Stimulated activated CD4-positive, alpha-beta T cell treated with anti-CD3 and anti-CD28 coated beads, Interleukin-15, amount 100 ng/mL, for 24 hours (primary cell): ENCODE measurements around the gene MPHOSPH10.
"Not testable (repeated sequence)": the region's sequence is repeated elsewhere in the genome, so short reads cannot be mapped to it uniquely, and the experiment has no call there.

Source experiments
- DNase-seq: peaks from one replicate; pipeline ENCODE4 v3.0.0-alpha.2; 2020

The MPHOSPH10 gene

DNA sequence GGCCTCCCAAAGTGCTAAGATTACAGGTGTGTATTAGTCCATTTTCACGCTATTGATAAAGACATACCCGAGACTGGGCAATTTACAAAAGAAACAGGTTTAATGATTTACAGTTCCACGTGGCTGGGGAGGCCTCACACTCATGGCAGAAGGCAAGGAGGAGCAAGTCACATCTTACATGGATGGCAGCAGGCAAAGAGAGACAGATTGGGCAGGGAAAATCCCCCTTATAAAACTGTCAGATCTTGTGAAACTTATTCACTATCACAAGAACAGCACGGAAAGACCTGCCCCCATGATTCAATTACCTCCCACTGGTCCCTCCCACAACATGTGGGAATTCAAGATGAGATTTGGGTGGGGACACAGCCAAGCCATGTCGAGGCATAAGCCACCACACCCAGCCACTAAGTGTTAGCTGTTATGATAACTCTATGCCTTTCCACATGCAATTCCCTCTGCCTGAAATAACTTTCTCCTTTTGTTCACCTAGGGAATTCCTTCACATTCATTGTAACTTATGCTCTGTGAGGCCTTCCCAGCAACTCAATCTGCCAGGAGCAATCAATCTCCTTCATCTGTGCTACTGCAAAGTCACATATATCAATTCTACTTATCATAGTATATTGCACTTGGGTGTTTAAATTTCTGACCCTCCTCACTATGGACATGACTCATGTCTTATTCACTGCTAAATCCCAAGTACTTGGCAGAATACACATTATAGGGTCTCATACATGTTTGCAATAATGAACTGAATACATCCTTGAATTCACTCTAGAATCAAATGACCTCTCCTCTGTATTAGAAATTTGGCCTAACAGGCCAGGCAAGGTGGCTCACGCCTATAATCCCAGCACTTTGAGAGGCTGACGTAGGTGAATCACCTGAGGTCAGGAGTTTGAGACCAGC is 7.8 kb upstream of the MPHOSPH10 start:
- no peak for DNase-seq

DNA sequence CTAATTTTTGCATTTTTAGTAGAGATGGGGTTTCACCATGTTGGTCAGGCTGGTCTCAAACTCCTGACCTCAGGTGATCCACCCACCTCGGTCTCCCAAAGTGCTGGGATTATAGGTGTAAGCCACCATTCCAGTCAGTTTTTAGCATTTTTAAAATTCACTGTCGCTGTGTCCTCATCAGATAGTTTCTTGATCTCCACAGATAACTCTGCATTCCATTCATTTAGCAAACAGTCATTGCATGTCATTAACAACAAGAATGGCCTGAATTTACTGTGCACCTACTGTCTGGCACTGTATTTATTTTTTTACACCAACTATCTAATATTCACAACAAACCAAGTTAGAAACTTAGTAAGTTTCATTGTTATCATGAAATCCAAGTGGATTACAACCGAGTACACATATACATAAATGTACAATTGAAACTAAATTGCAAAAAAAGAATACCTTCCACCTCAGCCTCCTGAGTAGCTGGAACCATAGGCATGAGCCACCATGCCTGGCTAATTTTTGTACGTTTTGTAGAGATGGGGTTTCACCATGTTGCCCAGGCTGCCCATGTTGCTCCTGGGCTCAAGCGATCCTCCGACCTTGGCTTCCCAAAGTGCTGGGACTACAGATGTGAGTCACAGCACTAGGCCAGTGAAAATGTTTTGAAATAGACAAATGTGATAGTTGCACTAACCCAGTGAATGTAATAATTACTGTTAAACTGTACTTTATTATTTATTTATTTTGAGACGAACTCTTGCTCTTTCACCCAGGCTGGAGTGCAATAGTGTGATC is 4.7 kb upstream of the MPHOSPH10 start:
- no peak for DNase-seq

DNA sequence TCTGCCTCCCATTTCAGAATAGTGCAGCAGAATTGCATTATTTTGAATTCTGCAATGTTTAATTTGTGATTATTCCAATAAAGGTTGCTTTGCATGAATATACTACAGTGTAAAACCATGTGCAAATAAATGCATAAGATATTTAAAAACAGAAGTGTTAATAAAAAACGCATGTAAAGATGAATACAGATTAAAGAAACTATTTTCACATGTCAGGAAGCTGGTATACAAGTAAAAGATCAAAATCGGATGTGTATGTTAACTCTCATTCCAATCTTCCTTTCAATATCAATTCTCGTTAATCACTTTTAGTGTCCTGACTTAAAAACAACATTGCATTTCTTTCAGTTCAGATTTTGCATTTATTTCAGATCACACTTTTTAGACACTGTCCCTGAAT is 3.5 kb upstream of the MPHOSPH10 start:
- DNase-seq: no peak

DNA sequence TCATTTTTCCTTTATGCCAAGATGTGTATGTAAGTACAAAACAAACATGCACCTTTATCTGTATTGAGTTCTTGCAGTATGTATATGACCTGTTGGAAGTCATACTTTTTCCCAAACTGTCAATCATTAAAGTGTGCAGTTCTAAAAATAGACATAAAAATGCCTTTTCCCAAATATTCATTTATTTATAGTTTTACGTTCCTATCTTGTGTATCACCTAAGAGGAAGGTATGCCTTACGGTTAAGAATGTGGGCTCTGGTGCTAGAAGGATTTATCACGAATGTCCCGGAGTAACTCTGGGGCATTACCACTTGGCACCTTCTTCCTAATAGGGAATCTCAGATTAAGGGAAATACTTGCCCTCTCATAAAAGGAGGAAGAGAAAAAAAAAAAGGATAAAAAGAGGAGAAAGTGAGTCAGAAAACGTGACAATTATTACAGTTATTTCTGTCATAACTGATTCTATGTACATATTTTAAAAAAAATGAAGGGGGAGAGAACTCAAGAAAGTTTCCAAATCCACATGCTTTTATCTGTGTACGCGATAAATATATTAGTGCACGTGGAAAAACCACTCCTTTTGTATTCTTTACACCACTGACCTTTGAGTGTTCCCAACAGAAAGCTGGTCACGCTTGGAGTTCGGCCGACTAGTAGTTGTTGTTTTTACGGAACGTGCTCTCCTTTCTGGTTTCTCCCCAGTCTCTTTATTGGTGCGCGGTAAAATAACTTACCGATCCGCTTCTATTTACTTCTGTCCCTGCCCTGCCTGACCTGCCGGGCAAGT is 1.1 kb upstream of the MPHOSPH10 start:
- no peak for DNase-seq

DNA sequence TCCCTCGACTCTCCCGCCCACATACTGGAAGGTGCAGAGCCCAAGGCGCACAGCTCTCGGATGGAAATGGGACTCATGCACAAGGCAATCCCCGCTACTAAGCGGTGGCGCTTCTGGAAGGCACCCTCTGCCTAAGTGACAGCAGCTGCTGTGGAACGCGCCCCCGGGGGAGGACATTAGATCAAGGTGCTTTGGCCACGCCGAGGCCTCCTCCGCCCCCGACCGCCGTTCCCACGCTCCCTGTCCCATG is 607 bp upstream of the MPHOSPH10 start:
- DNase-seq: no peak

DNA sequence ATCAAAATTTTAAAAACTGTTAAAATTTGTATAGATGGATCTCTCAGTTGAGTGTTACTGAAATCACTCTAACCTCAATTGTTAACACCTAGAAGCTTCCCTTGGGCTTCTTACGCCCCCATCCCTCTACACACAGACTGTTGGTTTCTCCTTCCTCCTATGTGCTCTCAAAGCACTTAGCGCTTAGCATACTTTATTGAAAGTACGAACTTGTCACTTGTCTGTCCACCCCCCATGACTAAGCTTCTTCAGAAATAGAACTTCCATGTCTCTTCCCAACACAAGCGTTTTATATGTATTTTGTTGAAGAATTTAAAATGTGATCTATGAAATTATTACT is 441 bp downstream of the MPHOSPH10 start:
- DNase-seq: no peak

DNA sequence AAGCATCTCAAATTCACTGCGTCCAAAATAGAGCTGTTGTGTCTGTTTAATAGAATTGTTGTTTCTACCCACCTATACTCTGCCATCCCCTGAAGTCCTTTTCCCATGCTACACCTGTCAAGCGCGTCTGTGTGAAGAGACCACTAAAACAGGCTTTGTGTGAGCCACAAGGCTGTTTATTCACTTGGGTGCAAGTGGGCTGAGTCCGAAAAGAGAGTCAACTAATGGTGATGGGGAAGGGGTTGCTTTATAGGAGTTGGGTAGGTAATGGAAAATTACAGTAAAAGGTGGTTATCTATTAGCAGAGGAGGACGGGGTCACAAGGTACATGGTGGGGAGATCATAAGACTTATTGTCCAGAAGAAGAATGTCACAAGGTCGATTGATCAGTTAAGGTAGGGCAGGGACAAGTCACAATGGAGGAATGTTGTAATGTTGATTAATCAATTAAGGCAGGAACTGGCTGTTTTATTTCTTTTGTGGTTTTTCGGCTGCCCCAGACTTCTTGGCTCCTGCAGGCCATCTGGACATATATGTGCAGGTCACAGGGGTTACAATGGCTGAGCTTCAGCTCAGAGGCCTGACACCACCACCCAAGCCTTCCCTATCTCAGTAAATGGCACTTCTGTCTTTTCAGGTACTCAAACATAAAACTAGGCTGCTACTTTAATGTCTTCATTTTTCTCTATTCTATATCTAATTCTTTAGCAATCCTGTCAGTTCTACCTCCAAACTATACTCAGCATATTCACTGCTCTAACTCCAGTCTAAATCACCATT is 1.1 kb downstream of the MPHOSPH10 start:
- DNase-seq: not testable (repeated sequence)

DNA sequence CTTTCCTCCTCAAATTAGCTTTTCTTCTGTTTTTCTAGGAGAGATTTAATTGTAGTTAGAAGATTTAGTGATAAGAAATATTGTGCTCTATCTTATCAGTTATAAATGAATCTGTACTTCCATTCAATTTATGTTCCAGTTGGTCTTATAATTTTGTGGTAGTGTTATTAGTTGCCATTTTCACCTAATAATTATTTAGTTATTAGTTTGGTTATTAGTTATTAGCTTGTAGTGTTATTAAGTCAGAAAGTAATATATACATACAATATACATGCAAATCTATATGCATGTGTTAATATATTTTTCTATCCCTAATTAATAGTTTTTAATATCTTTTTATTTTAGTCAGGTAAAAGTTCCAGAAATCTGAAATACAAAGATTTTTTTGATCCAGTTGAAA is 3.2 kb downstream of the MPHOSPH10 start:
- DNase-seq: no peak

DNA sequence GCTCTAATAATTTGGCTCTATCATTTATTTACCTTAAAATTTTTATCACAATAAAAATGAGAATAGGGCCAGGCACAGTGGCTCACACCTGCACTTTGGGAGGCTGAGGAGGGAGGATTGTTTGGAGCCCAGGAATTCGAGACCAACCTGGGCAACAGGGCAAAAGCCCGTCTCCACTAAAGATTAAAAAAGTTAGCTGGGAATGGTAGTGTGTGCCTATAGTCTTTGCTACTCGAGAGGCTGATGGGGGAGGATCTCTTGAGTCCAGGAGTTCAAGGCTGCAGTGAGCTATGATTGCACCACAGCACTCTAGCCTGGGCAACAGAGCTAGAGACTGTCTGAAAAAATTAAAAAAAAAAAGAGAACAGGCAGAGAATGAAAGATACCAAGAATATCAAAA is 5.7 kb downstream of the MPHOSPH10 start:
- DNase-seq: no peak

DNA sequence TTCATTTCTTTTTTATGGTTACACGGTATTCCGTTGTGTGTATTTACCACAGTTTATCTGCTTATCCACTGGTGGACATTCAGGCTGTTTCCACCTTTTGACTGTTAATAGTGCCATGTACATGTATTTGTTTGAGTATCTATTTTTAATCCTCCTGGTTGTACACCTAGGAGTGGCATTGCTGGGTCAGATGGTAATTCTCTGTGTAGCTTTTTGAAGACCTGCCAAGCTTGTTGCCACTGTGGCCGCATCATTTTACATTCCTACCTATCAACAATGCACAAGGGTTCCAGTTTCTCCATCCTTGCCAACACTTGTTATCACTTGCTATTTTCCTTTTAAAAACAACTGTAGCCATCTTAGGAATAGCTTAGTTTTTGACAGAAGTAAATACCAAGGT is 13.3 kb downstream of the MPHOSPH10 start:
- DNase-seq: no peak

DNA sequence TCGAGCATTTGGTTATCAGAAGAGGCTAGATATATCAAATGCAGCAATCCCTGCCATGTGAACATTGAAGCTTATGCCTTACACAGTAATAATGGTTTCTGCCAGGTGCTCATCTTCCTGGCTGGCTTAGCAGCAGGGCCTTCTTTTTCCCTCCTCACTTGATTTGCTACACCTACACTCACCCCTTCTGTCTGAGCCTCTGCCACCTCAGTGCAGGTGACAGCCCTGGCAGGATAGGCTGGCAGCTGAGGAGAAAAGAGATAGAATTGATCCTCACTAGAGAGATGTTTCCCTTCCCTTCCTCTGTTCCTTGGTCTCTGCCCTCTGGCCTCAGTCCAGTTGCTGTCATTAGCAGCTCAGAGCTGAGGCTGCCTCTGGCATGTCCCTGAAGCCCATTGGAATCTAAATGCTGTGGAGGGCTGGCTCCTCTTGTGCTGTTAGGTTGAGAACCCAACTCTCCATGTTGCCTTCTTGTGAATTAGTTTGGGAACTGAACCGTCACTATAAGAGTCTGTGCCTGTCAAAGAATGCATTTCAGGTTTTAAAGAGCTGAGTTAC is 18.2 kb downstream of the MPHOSPH10 start:
- DNase-seq: no peak

DNA sequence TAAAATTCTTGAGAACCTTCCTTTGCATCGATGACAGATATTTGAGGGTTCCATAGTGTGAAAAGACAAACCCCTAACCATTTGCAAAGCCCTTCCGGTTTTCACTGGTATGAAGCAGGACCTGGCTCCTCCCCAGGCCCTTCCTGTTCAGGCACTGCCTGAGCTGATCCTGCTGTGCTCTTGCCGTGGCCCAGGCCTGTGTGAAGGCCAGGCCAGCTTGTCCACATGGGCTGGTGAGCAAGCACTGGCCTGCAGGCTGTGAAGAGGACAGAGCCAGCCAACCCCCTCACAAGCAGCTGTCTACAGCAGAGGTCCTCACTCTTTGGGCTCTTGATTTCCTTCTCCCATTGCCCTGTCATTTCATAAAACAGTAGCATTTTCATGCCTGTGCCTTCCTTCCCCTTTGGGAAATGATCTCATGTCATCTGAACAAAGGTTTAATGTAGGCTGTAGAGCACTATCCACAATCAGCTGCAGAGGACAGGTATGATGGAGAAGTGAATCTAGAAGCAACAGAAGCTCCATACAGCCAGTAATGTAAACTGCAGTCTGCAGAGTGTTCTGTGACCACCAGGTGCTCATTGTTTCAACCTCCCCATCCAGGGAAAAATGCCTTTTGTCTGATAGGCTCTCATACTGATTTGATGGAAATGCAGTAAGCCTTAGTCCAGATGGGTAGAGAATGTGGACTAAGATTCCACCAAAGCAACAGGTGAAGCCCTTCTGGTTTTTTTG is 19.8 kb downstream of the MPHOSPH10 start:
- DNase-seq: no peak

DNA sequence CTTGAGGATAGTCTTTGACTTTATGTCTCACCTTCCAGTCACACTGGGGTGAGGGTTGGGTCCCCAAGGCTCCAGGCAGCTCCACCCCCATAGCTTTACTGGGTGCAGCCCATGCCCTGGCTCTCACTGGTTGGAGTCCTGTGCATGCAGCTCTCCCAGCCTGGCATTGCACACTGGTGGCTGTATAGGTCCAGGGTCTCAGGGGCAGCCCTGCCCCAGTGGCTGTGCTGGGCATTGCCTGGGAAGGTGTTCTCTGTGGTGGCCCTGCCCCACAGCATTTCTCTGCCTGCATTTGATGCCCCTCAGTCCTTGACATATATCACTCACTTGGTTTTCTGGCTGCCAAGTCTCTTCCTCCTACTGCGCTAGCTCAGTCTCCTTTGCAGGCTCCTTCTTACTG is 21.2 kb downstream of the MPHOSPH10 start:
- DNase-seq: no peak

DNA sequence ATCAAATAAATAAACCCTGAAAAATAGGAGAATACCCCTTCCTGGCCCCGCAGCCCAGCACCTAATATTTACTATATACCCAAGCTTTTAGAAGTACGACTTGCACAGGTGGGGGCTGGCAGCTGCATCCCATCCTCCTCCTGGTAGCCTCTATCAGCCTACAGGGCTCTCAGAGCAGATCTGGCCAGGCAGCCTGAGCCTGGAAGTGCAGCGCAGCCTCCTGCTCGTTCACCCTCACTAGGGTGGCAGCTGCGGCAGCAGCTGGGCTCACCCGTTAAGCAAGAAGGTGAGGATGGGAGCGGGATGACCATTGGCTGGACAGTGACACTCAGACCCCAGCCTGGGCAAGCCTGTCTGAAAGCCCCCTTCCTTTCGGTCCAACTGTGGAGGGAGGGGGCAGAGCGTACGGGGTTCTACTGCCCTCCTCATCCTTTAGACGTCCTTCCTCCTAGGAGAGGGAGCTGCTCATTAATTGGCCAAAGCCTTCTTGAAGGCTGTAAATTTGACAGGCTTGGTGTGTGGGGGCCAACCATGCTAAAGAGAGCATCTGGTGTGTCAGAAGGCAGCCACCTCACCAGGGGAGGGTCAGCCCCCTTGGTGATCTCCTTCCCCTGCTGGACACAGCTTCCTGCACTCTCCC is 23.3 kb downstream of the MPHOSPH10 start:
- no peak for DNase-seq

DNA sequence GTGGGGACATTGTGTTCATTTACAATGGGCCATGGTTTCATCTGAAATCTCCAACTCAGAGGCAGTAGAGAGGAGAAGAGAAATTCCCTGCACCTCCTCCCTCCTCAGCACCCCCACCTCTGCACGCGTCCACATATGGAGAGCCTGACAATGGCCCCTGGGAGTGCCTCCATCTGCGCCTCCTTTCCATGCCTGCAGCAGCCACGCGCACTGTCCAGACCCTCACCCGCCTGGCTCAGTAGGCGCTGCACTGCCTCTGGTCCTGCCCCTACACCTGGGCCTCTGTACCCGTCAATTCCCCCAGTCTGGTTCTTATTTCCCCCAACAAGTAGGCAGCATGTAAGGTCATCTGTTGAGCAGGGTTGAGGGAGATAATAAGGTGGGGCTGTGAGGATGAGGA is 23.8 kb downstream of the MPHOSPH10 start:
- no peak for DNase-seq

DNA sequence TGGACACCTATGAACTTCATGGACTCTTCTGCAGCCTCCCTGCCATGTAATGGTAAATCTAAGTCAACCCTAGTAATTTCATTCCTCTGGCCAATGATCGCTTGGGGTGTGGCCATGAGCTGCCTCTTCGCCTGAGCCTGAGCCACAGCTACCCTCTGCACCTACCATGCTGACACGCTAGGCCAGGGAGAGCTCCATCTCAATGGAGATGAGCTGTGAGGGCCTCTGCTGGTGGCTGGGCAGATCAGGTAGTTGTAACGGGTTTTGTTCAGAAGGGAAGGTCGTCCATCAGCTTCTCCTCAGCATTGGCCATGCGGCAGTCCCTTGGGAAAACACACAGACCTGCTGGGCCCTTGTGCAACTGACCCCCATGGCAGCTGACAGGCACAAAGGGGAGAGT is 24.4 kb downstream of the MPHOSPH10 start:
- DNase-seq: peak; percentile 34

DNA sequence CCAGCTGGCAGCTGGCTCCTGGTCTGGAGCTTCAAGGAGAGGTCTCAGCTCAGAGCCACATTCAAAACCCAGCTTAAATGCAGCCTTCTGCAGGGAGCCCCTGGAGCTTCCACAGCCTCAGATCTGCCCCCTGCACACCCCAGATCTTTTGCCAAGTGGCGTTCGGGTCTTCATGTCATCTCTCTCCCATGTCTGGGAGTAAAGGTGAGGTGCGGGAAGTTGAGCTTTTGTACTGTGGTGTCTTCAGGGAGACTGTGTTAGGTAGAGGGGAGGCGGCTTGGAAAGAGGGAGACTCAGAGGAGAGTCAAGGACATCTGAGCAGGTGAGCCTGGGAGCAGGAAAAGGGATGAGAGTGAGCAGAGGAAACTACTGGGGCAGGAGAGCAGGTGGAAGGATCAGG is 25.4 kb downstream of the MPHOSPH10 start:
- DNase-seq: no peak

DNA sequence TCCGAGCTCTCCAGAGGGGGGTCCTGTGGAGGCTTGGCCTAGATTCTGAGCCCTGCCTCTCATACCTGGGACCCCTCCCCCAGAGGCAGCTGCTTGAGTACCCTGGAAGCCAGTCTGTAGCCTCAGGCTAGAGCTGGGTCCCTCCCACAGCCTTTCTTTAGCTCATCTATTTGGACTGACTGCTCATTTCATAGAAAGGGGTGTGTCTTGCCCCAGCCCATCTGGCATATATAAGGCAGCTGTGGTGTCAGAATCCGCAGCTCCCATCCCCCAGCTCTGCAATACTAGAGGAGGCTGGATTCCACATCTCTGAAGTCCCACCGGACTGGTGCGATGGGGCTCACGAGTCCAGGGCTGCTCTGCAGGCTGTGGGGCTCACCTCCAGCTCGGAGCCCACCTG is 26.1 kb downstream of the MPHOSPH10 start:
- no peak for DNase-seq

DNA sequence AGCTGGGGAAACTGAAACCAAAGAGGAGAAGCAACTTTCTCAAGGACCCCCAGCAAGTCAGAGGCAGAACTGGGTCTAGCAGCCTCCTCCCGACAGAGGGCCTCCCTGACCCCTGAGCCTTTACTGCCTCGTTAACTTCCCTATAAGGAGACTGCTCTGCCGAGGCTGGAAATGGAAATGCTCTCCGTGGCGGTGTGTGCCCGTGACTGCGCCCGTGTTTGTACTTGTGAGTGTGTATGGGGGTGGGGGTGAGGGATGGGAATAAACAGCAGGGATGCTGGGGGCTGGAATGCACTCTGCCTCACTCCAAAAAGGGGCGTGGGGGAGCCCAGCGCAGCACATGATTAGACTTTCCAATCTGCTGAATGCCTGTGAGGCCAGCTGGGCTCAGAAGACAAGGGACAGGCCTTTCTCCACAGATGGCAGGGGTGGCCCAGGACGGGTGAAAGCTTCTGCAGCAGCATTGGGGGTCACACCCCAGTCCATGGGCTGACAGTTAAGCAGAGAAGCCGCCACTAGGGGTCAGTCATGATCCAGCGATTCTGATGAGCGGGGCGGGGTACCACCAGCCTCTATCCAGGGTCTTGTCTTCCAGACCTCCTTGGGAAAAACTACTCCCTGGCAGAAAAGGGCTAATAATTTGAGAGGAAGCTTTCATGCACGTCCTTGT is 26.8 kb downstream of the MPHOSPH10 start:
- peak; percentile 77 for DNase-seq

DNA sequence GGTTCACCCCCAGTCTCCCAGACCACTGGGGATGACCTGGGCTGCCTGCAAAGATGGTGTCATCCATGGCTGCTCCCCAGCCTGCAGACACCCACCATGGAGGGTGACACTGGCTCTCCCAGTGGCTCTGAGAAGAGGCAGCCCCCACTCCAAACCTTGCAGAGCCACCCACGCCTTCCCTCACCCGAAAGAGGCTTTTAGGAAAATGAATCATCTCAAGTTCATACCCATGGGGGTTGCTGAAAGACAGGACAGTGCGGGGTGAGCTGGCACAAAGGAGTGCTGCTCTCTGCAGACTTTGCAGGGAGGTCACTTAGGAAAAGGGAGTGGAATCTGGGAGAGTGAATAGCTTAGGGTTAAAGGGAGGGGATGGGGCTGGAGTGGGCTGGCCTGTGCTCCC is 36.4 kb downstream of the MPHOSPH10 start:
- DNase-seq: peak; percentile 11

DNA sequence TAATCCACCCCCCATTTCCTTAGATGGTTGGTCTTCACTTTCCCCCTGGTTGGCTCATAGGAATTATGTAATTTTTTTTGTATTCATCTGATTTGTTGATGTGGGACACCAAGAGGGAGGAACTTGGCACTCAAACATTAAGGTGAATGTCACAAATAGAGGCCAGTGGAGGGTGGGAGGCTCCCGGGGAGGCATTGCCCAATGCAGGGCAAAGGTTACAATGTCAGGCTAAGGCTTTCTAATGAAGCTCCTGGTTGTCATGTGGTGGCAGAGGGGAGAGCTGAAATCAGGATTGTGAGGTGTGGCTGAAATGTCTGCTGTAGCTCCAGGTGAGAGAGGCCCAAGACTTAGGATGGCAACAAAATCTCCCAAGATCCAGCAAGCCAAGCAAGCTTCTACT is 42.7 kb downstream of the MPHOSPH10 start:
- no peak for DNase-seq
